ENCODE measurements around the gene POLD1.
A peak's percentile ranks its signal among the peaks of the same experiment; 100 is the strongest.
"Not testable (repeated sequence)": the region's sequence is repeated elsewhere in the genome, so short reads cannot be mapped to it uniquely, and the experiment has no call there.

Gene POLD1

GRCh38 chr19:50419580-50420035, 35.5 kb downstream of the POLD1 start:
- DNase-seq: no peak

DNA sequence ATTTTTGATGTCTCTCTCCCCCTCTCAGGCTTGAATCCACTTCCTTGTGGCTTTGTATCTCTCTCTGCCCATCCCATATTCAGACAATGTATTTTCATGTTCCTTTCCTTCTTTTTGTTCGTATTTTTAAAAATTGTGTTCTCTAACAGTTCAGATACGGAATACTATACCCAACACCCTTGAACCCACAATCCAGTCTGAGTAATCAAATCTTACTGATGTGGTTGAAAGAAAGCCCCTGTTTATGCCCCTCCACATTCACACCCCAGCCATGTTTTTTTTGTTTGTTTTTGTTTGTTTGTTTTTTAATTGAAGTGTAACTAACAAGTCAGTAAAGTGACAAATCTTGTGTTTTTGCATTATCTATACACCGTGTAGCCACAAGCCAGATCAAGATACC, 36.0 kb downstream of the POLD1 start:
- DNase-seq: no peak

- DNase-seq: no peak
Measured at GRCh38 chr19:50420808-50421207, 36.7 kb downstream of the POLD1 start.

- no peak for DNase-seq
Measured at GRCh38 chr19:50422397-50423278, 38.5 kb downstream of the POLD1 start.

DNA sequence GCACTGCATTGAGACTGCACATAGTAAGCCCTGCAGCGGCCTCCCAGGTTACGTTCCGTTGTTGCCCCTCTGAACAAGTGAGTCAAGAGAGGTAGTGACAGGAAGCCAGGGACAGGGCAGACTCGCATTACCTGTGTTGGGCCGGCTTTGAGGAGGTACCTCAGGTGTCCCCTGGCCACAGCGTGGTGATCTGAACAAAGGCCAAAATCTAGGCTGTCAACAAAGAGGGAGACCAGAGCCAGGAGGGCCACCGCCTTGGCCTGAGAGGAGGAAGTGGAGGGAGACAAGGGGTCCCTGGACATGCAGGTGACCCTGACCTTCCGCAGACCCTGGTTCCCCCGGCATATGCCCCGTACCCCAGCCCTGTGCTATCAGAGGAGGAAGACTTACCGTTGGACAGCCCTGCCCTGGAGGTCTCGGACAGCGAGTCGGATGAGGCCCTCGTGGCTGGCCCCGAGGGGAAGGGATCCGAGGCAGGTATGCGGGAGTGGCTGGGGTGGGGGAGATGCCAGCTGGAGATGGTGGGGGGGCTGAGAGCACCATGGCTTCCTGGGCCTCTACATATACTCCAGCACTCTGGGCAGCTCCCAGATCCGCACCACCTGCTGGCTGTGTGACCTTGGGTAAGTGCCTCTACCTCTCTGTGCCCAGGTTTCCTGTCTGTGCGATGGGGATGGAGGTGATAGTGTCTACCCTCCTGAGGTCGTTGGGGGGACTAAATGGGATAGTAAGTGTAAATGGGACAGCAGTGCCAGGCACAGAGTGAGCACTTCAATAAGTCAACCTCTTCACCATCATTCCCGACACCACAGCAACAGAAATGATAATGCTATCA, 39.3 kb downstream of the POLD1 start:
- no peak for DNase-seq

DNA sequence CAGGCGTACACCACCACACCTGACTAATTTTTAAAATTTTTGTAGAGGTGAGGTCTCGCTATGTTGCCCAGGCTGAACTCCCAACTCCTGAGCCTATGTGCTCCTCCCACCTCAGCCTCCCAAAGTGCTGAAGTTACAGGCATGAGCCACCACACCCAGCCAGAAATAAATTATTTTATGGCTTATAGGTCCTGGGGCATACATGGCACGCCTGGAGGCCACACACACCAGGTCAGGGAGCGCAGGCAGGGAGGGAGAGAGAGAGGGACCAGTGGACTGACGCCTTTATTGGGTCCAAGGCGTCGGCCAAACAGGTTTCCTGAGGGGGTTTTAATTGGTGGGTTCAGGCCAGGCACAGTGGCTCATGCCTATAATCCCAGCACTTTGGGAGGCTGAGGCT, 41.4 kb downstream of the POLD1 start:
- DNase-seq: no peak

DNA sequence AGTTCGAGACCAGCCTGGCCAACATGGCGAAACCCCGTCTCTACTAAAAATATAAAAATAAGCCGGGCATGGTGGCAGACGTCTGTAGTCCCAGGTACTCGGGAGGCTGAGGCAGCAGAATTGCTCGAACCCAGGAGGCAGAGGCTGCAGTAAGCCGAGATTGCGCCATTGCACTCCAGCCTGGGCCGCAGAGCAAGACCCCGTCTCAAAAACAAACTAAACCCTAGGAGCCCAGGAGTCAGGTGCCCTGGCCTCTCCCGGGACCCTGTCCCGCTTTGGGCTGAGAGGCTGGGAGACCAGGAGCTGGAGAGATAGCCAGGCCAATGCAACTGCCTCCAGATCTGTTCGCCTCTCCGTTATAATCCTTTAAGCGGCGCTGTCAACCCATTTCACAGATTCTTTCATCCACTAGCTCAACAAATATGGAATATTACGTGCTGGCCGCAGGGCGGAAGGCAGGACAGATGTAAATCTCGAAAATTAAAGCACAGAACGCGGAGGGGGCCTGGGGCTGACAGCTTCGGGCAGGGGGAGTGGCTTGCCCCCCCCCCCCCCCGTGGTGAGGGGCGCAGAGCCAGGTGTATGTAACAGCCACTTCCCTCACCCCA, 43.3 kb downstream of the POLD1 start:
- no peak for DNase-seq

GRCh38 chr19:50427997-50428425, 43.9 kb downstream of the POLD1 start:
- DNase-seq: peak; percentile 49 to 58

- no peak for DNase-seq
Measured at GRCh38 chr19:50428772-50429463, 44.8 kb downstream of the POLD1 start.

GRCh38 chr19:50430888-50431342, 46.8 kb downstream of the POLD1 start:
- DNase-seq: no peak

DNA sequence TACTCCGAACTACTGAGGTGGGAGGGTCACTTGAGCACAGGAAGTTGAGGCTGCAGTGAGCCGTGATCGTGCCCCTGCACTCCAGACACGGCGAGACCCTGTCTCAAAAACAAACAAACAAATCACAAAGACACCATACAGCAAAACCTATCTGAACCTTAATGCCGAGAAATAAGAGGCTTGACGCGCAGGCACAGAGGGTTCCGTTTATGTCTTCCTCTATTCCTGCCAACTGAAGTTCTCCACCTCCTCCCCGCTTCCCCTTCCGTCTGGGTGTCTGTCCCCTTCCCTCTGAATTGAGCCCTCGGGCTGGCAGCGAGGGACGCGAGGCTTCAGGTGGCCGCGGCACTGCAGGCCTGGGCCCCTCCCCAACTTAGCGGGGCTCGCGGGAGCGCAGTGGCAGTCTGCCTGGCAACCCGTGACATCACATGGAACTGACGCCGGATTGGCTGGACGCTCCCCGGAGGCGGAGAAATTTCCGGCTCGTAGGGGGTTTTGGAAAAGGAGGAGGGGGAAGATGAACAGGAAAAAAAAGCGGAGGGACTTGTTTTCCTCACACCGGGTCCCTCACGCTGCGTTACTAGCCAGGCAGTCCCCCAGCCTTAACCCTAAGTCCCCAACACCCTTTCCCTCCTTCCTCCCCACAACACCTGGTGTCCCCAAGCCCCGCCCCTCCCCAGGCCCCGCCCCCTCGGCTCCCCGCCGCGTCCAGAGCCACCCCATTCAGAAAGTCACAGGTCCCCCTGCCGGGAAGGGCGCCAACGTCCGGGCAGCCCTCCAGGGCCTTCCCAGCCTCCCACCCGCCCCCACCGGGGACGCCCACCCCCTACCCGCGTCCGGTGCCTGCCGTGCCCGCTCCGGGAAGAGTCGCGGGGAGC, 47.4 kb downstream of the POLD1 start:
- peak; percentile 67 to 86 for DNase-seq

- DNase-seq: no peak
Measured at GRCh38 chr19:50432221-50433028, 48.3 kb downstream of the POLD1 start, which contains the start of gene MYBPC2. Gene MYBPC2 (plus strand): TSS chr19:50432892. CDS start chr19:50432954, 62 bp downstream.

GRCh38 chr19:50433201-50434180, 49.3 kb downstream of the POLD1 start:
- no peak for DNase-seq

DNA sequence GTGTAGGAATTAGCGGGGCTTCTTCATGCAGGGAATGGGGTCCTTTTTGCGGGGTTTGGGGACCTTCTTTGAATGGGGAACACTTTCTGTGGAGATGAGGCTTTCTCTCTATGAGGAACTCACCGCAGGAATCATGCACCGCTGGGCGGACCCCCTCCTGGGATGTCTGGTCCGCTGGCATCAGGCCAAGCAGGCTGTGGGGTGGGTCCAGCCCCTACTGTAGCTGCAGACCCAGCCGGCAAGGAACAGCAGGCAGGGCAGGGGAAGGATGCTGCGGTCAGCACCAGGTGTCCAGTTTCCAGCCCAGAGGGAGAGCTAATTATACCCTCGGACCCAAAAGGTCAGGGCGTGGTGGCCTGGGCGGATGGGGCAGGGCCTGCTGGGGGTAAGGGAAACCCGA, 50.4 kb downstream of the POLD1 start:
- DNase-seq: no peak

- no peak for DNase-seq
Measured at GRCh38 chr19:50435221-50435620, 51.1 kb downstream of the POLD1 start.

DNA sequence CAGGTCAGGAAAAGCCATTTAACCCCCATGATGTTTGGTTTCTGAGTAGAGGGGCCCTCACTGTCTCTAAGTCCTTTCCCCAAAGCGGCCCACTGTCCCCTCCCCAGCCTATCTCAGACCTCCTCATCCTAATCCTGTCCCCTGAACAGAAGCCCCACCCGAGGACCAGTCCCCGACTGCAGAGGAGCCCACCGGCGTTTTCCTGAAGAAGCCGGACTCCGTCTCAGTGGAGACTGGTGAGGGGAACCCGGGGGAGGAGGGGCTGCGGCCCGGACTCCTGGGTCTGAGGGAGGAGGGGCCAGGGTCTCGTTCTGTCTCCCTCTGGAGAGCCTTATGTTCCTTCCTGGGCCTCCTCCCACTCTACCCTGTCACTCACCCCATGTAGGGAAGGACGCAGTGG, 51.5 kb downstream of the POLD1 start:
- DNase-seq: no peak

GRCh38 chr19:50437862-50438449, 53.8 kb downstream of the POLD1 start:
- no peak for DNase-seq

DNA sequence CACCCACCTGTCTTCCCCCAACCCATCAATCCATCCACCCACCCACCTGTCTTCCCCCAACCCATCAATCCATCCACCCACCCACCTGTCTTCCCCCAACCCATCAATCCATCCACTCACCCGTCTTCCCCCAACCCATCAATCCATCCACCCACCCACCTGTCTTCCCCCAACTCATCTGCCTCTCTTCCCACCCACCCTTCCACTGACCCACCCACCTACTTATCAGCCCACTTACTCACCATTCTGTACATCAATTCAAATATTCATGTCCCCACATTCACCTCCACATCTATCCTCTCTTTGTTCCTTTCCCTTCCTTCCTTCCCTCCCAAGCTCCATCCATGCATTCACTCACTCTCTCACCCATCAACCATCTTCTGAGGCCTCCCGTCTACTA, 55.0 kb downstream of the POLD1 start:
- not testable (repeated sequence) for DNase-seq

- DNase-seq: no peak
Measured at GRCh38 chr19:50444059-50444458, 59.9 kb downstream of the POLD1 start.
